Mesothelial cell of epicardium (in vitro differentiated cells): ENCODE data around the gene PFKM. TPM values are rescaled to one million over a fixed set of nuclear protein-coding genes. Genes with fewer than 3 reads are reported as not detected.
A peak's percentile ranks its signal among the peaks of the same experiment; 100 is the strongest.

Experiments
- DNase-seq, 2 experiments: peaks; one replicate each; pipeline ENCODE4 v3.0.0; 2021; ENCODE audit warnings: low spot score in 2 of 2; ENCODE audit not compliant: unreplicated experiment in 2 of 2
- H3K27ac Mint-ChIP-seq: 2 replicates; pipeline ENCODE4 v1.8.0; 2021; ENCODE audit warnings: mixed read lengths
- H3K27me3 Mint-ChIP-seq: 2 replicates; pipeline ENCODE4 v1.8.0; 2021; ENCODE audit warnings: low read depth, mixed read lengths
- H3K36me3 Mint-ChIP-seq: 2 replicates; pipeline ENCODE4 v1.8.0; 2021; ENCODE audit warnings: mixed read lengths
- H3K4me1 Mint-ChIP-seq: 2 replicates; pipeline ENCODE4 v1.8.0; 2021; ENCODE audit warnings: mixed read lengths
- H3K4me3 Mint-ChIP-seq: 2 replicates; pipeline ENCODE4 v1.8.0; 2021; ENCODE audit warnings: mild to moderate bottlenecking, moderate library complexity, mixed read lengths
- H3K9me3 Mint-ChIP-seq: 2 replicates; pipeline ENCODE4 v1.8.0; 2021; ENCODE audit warnings: mixed read lengths
- CTCF ChIP-seq: fragments of 200-600 bp; sonication (generic); IDR thresholded peaks from one replicate; pipeline ENCODE4 v1.5.0; 2021; ENCODE audit warnings: antibody characterized with exemption; ENCODE audit not compliant: unreplicated experiment
- total RNA-seq: library from RNA; stranded (reverse); gene quantifications from 3 replicates; pipeline ENCODE4 v1.2.1, GENCODE V29; 2021

PFKM gene
- total RNA-seq, 1 donor from 2014 or later, result 120 TPM

DNA sequence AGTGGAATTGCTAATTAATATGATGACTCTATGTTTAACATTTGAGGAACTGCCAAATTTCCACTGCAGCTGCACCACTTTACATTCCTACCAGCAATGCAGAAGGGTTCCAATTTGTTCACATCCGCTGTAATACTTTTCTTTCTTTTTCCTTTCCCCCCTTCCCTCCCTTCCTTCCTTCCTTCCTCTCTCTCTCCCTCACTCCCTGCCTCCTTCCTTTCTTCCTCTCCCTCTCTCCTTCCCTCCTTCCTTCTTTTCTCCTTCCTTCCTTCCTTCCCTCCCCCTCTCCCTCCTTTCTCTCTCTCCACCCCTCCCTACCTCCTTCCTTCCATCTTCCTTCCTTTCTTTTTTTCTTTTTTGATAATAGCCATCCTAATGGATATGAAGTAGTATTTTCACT, 3.2 kb upstream of the PFKM start:
- no peaks in the 10 kb centered on the region for H3K36me3 Mint-ChIP-seq
- peaks cover 17% of the 10 kb centered on the region for H3K27me3 Mint-ChIP-seq
- no peaks in the 10 kb centered on the region for H3K9me3 Mint-ChIP-seq
- no peak for DNase-seq
- no peak overlapping the region for H3K27ac Mint-ChIP-seq
- H3K4me3 Mint-ChIP-seq, result no peak overlapping the region
- TF ChIP-seq CTCF, result no peak
- peaks cover 31% of the 10 kb centered on the region for H3K4me1 Mint-ChIP-seq

DNA sequence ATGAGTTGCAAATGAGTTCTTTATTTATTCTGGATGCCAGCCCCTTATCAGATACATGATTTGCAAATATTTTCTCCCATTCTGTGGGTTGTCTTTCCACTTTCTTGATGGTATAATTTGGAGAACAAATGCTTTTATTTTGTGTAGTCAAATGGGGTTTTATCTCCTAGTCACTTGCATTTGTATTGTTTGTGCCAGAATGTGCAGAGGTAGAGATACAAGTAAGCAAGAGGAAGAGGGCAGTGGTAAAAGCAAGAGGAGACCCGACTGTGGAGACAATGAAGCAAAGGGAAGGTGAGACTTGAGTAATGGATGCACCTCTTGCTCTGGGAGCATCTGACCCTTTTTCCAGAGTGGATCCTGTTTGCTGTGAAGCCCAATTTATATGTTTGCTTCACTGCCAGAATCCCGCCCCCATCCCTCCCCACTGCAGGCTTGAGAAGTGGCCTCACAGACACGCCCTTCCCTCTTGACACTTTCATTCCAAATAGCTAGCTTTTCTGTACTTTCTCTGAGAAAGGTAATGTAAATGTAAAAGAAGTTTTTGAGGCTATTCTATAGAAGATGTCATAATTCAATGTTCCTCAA, 786 bp upstream of the PFKM start:
- Mint-ChIP-seq H3K4me3 (peak overlapping the region; percentile 99), H3K27me3 (peaks cover 17% of the 10 kb centered on the region), H3K36me3 (peaks cover 5% of the 10 kb centered on the region), H3K9me3 (no peaks in the 10 kb centered on the region), H3K4me1 (peaks cover 41% of the 10 kb centered on the region), H3K27ac (peak overlapping the region; percentile 96)
- no peak for DNase-seq
- no peak for TF ChIP-seq CTCF

GRCh38 chr12:48119834-48120195, 651 bp downstream of the PFKM start:
- Mint-ChIP-seq H3K36me3 (peaks cover 9% of the 10 kb centered on the region), H3K27me3 (peaks cover 7% of the 10 kb centered on the region), H3K4me1 (peaks cover 41% of the 10 kb centered on the region), H3K9me3 (no peaks in the 10 kb centered on the region), H3K4me3 (peak overlapping the region; percentile 99), H3K27ac (peak overlapping the region; percentile 74)
- TF ChIP-seq CTCF, result no peak
- no peak for DNase-seq

- peaks cover 41% of the 10 kb centered on the region for H3K4me1 Mint-ChIP-seq
- H3K9me3 Mint-ChIP-seq, result no peaks in the 10 kb centered on the region
- H3K27me3 Mint-ChIP-seq, result no peaks in the 10 kb centered on the region
- H3K4me3 Mint-ChIP-seq, result no peak overlapping the region
- no peak for TF ChIP-seq CTCF
- peaks cover 13% of the 10 kb centered on the region for H3K36me3 Mint-ChIP-seq
- DNase-seq, result no peak
- no peak overlapping the region for H3K27ac Mint-ChIP-seq
Observed at GRCh38 chr12:48121522-48121921, 2.4 kb downstream of the PFKM start.

- DNase-seq, result no peak
- Mint-ChIP-seq H3K9me3 (no peaks in the 10 kb centered on the region), H3K4me1 (peaks cover 41% of the 10 kb centered on the region), H3K4me3 (no peak overlapping the region), H3K27me3 (no peaks in the 10 kb centered on the region), H3K27ac (no peak overlapping the region), H3K36me3 (peaks cover 13% of the 10 kb centered on the region)
- no peak for TF ChIP-seq CTCF
Observed at GRCh38 chr12:48122065-48122834, 3.1 kb downstream of the PFKM start.
